ENCODE measurements around the gene CALM3. TPM values are rescaled to one million over a fixed set of nuclear protein-coding genes. Genes with fewer than 3 reads are reported as not detected.

CALM3 gene
- total RNA-seq, 4 donors from 2014 or later, result 112 to 189 (median 132) TPM

GRCh38 chr19:46616631-46617322 lies 15.6 kb downstream of the CALM3 start:
- ATAC-seq (ENCODE audit: low FRiP score) (no peak), DNase-seq (ENCODE audit: low spot score) (no peak)
- TF ChIP-seq CTCF (IDR thresholded peaks at IDR 0.05), result no peak

GRCh38 chr19:46617601-46618000 lies 16.5 kb downstream of the CALM3 start:
- ATAC-seq (ENCODE audit: low FRiP score) (no peak), DNase-seq (ENCODE audit: low spot score) (no peak)
- no peak for TF ChIP-seq CTCF (IDR thresholded peaks at IDR 0.05)

- ATAC-seq (ENCODE audit: low FRiP score) (no peak), DNase-seq (ENCODE audit: low spot score) (no peak)
- TF ChIP-seq CTCF (IDR thresholded peaks at IDR 0.05), result no peak
Observed at GRCh38 chr19:46618670-46619231, 17.6 kb downstream of the CALM3 start.

GRCh38 chr19:46620267-46620666 lies 19.1 kb downstream of the CALM3 start:
- ATAC-seq (ENCODE audit: low FRiP score) (no peak), DNase-seq (ENCODE audit: low spot score) (no peak)
- TF ChIP-seq CTCF (IDR thresholded peaks at IDR 0.05), result no peak

GRCh38 chr19:46620716-46621115 lies 19.6 kb downstream of the CALM3 start:
- DNase-seq (ENCODE audit: low spot score), result no peak
- ATAC-seq (ENCODE audit: low FRiP score), result no peak
- no peak for TF ChIP-seq CTCF (IDR thresholded peaks at IDR 0.05)

- ATAC-seq (ENCODE audit: low FRiP score), result no peak
- no peak for TF ChIP-seq CTCF (IDR thresholded peaks at IDR 0.05)
- DNase-seq (ENCODE audit: low spot score), result no peak
Observed at GRCh38 chr19:46621191-46622117, 20.3 kb downstream of the CALM3 start.
